GM12892 (cell line): Measurements from ENCODE around the gene IDI2.

Source experiments
- POLR2A ChIP-seq: IDR thresholded peaks from 2 replicates; pipeline ENCODE4 v1.6.1; 2011; ENCODE audit warnings: low read depth, low read length, control low read depth
- POLR2AphosphoS5 ChIP-seq: IDR thresholded peaks from 2 replicates; pipeline ENCODE4 v1.6.1; 2011; ENCODE audit warnings: low read depth, low read length, control low read depth
- TAF1 ChIP-seq: IDR thresholded peaks from 2 replicates; pipeline ENCODE4 v1.6.1; 2011; ENCODE audit warnings: low read depth, mild to moderate bottlenecking, control low read depth, low read length, borderline replicate concordance

- TF ChIP-seq POLR2AphosphoS5 = no peak
- TF ChIP-seq POLR2A = no peak
- TF ChIP-seq TAF1 = no peak
Observed at GRCh38 chr10:1070919-1071318, 45.3 kb upstream of the IDI2 start.
